Iris pigment epithelial cell (primary cell): ENCODE data around the gene ZNF827.

Source experiments
- DNase-seq: peaks from one replicate; pipeline ENCODE4 v3.0.0-alpha.2; 2011; ENCODE audit warnings: low read depth

Gene ZNF827

GRCh38 chr4:145891958-145892357 lies 46.7 kb downstream of the ZNF827 start:
- DNase-seq: no peak

GRCh38 chr4:145890689-145891088 lies 47.9 kb downstream of the ZNF827 start:
- no peak for DNase-seq

- DNase-seq: no peak
Measured at GRCh38 chr4:145888393-145888792, 50.2 kb downstream of the ZNF827 start.

- DNase-seq: peak; percentile 81
Measured at GRCh38 chr4:145887241-145887991, 51.2 kb downstream of the ZNF827 start.

DNA sequence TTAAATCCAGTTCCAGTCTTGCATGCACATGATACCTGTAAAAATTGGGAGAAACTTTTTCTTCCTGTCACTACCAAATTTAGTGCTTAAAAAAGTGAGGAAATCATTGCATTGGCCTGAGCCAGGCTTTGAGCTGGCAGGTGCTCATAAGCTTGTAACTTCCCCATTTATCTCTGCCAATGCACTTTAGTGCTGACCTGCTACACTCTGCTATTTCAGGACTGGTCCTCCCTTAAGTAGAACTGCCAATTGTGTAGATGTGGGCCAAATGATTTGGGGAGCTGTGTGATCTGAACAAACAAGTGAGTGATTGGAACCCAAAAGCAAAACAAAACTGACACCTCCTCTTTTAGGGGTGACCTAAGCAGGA lies 51.8 kb downstream of the ZNF827 start:
- DNase-seq: no peak

DNA sequence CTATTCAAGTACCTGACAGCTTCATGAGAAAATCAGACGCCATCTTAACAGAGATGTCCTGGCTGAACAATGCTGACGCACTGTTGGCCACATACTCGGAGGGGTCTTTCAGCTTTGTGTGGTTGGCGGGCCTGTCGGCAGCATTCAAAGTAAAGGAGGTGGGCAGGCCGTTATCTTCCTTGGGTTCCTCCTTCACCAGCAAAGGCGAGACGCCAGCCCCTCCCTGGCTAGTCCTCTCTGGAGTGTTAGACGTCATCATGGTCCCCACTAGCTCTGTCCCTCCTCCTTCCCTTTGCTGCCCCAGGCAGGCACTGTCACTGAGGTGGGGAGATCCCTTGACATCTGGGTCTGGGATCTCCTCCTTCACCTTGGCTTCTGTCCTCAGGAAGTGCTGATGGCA lies 53.0 kb downstream of the ZNF827 start:
- DNase-seq: no peak

GRCh38 chr4:145884775-145885174 lies 53.8 kb downstream of the ZNF827 start:
- DNase-seq: no peak

GRCh38 chr4:145883101-145883694 lies 55.4 kb downstream of the ZNF827 start:
- no peak for DNase-seq

DNA sequence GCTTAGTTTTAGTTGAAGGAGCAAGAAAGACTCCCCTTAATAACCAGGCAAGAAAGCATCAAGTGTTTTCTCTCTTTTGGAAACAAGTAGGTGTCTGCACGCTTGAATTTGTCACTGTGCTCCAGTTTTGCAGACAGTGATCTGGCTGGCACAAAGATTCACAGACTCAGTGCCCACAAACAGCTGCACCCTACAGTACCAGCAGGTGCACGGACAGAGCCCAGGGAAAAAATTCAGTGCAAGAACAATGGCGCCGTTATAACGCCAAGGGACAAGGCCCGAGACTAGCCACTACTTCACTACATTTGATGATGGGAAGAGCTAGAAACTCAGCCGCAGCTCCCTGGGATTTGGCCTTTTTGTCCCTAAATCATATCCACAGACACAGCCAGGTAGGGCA lies 56.0 kb downstream of the ZNF827 start:
- DNase-seq: no peak

- no peak for DNase-seq
Measured at GRCh38 chr4:145881989-145882388, 56.6 kb downstream of the ZNF827 start.

GRCh38 chr4:145881576-145881975 lies 57.0 kb downstream of the ZNF827 start:
- DNase-seq: no peak

GRCh38 chr4:145880355-145880960 lies 58.2 kb downstream of the ZNF827 start:
- no peak for DNase-seq

GRCh38 chr4:145879598-145879997 lies 59.0 kb downstream of the ZNF827 start:
- DNase-seq: peak; percentile 87

DNA sequence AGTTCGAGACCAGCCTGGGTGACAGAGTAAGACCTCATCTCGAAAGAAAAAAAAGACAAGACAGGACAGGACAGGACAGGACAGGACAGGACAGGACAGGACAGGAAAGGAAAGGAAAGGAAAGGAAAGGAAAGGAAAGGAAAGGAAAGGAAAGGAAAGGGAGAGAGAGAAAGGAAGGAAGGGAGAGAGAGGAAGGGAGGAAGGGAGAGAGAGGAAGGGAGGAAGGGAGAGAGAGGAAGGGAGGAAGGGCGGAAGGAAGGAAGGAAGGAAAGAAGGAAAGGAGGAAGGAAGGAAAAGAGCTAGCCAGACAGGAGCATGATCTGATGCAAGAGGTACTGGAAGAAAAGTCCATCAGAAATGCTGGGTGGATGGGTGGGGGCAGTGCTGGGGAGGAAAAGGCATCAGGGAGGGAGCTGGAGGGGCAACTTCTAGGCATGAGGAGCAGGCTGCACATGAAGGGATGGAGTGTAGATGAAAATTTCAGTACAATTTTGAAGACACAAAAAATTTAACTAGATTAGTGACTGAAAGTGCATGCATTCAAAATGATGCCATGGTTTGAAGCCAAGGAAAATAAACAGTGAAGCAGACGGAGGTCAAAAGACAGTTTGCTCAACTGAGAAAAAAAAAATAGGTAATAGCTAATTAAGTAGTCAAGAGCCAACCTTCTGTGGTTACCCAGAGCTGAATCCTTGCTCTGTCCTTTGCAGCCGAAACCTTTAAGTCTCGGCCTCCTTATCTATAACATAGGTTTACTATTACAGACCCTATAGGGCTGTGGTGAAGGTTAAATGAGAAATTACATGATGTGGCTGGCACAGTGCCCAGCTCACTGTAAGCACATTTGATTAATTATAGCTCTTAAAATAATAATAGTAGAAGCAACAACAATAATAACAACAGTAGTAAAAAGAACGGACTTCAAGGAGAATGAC lies 59.9 kb downstream of the ZNF827 start:
- peak; percentile 88 for DNase-seq

GRCh38 chr4:145876531-145877180 lies 62.0 kb downstream of the ZNF827 start:
- no peak for DNase-seq

- no peak for DNase-seq
Measured at GRCh38 chr4:145873901-145874300, 64.7 kb downstream of the ZNF827 start.

- no peak for DNase-seq
Measured at GRCh38 chr4:145871209-145871608, 67.4 kb downstream of the ZNF827 start.

- peak; percentile 34 for DNase-seq
Measured at GRCh38 chr4:145870155-145871020, 68.2 kb downstream of the ZNF827 start.

DNA sequence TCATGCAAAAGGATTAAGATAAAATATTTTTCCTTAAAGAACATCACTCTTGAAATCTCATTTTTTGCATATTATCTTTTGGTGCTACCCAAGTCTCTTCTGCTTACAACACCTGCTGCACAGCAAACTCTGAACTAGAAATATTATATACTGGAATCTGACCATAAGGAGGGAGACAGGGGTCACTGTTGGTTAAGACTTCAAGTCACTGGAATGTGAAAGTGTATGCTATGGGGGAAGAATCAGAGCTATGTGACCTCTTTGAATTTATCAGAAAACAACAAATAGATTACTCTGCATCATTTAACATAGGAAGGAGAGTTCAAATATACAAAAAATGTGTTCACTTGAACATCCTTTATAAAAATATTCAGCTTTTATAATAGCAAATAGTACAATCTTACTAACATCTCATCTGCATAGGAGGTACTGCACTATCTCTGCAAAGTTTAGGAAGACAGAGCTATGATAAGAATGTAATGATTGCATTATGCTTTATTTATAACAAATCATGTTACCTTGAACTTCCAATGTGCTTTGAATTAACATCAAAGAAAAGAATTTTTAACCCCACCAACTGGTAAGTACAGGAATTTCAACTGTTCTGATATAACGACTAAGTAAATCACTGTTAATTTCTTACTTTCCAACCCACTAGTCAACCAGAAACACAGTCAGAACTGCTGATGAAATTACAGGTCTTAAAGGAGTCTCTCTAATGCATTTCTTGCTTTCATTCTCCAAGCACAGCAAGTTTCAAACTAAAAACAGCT lies 69.8 kb downstream of the ZNF827 start:
- peak; percentile 47 for DNase-seq

- DNase-seq: no peak
Measured at GRCh38 chr4:145867406-145867805, 71.2 kb downstream of the ZNF827 start.
